Type B pancreatic cell (in vitro differentiated cells): ENCODE results near the gene PELI3. TPM values are rescaled to one million over a fixed set of nuclear protein-coding genes. Genes with fewer than 3 reads are reported as not detected.
A peak's percentile ranks its signal among the peaks of the same experiment; 100 is the strongest.

Experiments
- DNase-seq: peaks from one replicate; pipeline ENCODE4 v3.0.0; 2021; ENCODE audit warnings: mixed read lengths; ENCODE audit not compliant: unreplicated experiment; ENCODE audit errors: extremely low spot score
- H3K27ac Mint-ChIP-seq: 2 replicates; pipeline ENCODE4 v1.8.0; 2021; ENCODE audit warnings: mild to moderate bottlenecking, mixed read lengths
- H3K27me3 Mint-ChIP-seq: 2 replicates; pipeline ENCODE4 v1.8.0; 2021; ENCODE audit warnings: mixed read lengths
- H3K36me3 Mint-ChIP-seq: 2 replicates; pipeline ENCODE4 v1.8.0; 2021; ENCODE audit warnings: mixed read lengths
- H3K4me1 Mint-ChIP-seq: one replicate; pipeline ENCODE4 v1.8.0; 2021; ENCODE audit warnings: mixed read lengths; ENCODE audit not compliant: unreplicated experiment
- H3K4me3 Mint-ChIP-seq: 2 replicates; pipeline ENCODE4 v1.8.0; 2021; ENCODE audit warnings: mild to moderate bottlenecking, mixed read lengths
- H3K9me3 Mint-ChIP-seq: 2 replicates; pipeline ENCODE4 v1.8.0; 2021; ENCODE audit warnings: mixed read lengths
- long read RNA-seq: library from polyadenylated mRNA; unstranded; transcript quantifications from one replicate; pipeline ENCODE4 v2.0.0, GENCODE V29; 2020
- total RNA-seq: library from RNA; stranded (reverse); gene quantifications from 2 replicates; pipeline ENCODE4 v1.2.1, GENCODE V29; 2021; ENCODE audit warnings: low replicate concordance
- TF ChIP-seq, protein P1 (sequence below): fragments of 200-600 bp; sonication (generic); conservative IDR thresholded peaks from 2 replicates; pipeline ENCODE4 v1.5.0; 2021; ENCODE audit warnings: antibody characterized with exemption, mild to moderate bottlenecking

PELI3 gene, protein sequence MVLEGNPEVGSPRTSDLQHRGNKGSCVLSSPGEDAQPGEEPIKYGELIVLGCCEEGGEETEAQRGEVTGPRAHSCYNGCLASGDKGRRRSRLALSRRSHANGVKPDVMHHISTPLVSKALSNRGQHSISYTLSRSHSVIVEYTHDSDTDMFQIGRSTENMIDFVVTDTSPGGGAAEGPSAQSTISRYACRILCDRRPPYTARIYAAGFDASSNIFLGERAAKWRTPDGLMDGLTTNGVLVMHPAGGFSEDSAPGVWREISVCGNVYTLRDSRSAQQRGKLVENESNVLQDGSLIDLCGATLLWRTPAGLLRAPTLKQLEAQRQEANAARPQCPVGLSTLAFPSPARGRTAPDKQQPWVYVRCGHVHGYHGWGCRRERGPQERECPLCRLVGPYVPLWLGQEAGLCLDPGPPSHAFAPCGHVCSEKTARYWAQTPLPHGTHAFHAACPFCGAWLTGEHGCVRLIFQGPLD
- total RNA-seq, result 17.9 and 25.0 TPM in 2 replicates
- long read RNA-seq, partial matches to known transcripts, result 0 of 2 reads
- long read RNA-seq, other reads (novel, unspliced or antisense), result 2 of 2 reads

DNA sequence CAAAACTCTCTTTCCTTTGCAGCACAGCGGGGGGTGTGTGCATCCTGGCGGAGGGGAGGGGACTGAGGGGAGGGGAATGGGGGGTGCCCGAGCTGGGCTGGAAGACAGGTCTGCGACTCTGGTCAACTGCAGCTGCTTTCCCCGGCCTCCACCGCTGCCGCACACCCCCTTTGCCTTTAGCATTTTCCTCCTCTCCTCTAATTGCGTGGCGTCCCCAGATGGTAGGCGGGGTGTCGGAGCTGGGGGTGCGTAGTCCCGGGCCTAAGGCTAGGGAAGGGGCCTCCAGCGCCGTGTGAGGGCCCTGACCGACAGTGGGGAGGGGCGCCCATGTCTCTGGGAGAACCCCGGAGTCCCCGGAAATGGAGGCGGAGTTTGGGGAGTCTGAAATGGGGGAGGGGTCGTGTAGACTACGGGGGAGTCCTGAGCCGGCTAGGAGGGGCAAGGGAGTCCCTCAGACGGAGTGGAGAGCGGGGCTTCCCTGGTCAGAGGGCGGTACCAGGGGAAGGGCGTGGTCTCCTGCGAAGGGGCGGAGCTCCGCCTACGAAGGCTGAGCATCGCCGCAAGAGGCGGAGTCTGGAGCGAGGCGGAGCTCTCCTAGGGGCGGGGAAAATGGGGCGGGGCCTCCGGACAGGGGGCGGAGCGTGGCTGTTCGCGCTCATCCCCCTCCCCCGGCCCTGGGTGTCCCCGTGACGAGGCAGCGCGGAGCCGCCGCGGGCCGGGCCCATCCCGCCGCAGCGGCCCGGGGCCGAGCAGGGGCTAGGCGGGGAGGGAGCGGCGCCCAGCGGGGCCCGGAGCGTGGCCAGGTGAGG is at the start of gene PELI3:
TSS of gene PELI3 (plus strand) at position 681 of the 809 bp plus-strand sequence. CDS start 1,224 bp downstream, outside the sequence.
- DNase-seq, result peak; percentile 94
- Mint-ChIP-seq H3K9me3 (no peaks in the 10 kb centered on the region), H3K36me3 (no peaks in the 10 kb centered on the region), H3K27ac (peak within 1 kb of the TSS; percentile 67), H3K4me1 (peaks cover 15% of the 10 kb centered on the region), H3K27me3 (peaks cover 3% of the 10 kb centered on the region), H3K4me3 (peak within 1 kb of the TSS; percentile 93)
- TF ChIP-seq, protein P1, sequence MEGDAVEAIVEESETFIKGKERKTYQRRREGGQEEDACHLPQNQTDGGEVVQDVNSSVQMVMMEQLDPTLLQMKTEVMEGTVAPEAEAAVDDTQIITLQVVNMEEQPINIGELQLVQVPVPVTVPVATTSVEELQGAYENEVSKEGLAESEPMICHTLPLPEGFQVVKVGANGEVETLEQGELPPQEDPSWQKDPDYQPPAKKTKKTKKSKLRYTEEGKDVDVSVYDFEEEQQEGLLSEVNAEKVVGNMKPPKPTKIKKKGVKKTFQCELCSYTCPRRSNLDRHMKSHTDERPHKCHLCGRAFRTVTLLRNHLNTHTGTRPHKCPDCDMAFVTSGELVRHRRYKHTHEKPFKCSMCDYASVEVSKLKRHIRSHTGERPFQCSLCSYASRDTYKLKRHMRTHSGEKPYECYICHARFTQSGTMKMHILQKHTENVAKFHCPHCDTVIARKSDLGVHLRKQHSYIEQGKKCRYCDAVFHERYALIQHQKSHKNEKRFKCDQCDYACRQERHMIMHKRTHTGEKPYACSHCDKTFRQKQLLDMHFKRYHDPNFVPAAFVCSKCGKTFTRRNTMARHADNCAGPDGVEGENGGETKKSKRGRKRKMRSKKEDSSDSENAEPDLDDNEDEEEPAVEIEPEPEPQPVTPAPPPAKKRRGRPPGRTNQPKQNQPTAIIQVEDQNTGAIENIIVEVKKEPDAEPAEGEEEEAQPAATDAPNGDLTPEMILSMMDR, result no peak

- no peak for DNase-seq
- Mint-ChIP-seq H3K27me3 (peaks cover 79% of the 10 kb centered on the region), H3K4me1 (peaks cover 5% of the 10 kb centered on the region), H3K9me3 (peaks cover 5% of the 10 kb centered on the region), H3K4me3 (no peak overlapping the region), H3K36me3 (no peaks in the 10 kb centered on the region), H3K27ac (no peak overlapping the region)
- TF ChIP-seq, protein P1, result no peak
Observed at GRCh38 chr11:66417000-66417399, 49.7 kb upstream of the PELI3 start.

DNA sequence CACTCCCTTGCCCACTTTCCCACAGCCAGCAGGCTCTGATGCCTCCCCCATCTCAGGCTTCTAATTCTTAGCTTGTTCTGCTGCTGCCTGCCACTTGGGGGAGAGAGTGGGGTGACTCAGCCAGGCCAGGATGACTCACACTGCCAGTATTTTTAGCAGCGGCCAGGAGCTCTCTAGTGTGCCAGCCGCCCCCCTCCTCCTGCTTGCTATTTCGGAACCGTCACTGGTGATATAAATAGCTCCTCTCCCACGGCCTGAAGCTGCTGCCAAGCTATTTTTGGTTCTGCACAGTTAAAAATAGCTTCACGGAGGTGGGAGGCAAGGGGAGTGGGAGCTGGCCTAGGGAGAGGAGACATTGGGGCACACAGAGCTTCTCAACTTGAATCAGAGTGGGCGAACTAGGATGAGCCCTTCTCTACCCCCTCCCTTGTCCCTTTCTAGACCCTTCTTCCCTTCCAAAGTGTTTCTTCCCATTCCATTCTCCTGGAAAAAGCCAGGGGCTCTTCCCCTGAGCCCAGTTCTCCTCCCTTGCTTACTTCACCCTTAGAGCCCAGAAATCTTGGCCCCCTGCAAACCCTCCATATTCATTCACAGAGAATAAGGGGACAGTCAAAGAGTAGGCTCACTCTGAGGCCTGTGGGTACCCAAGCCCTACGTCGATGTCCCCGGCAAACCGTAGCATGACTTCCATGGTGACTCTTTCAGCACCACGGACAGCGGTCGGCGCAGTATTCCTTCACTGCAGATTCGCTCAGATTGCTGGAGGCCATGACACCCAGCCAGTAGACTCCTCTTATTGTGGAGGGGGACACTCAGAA is 48.3 kb upstream of the PELI3 start:
- Mint-ChIP-seq H3K9me3 (peaks cover 5% of the 10 kb centered on the region), H3K4me1 (peaks cover 5% of the 10 kb centered on the region), H3K4me3 (peak overlapping the region; percentile 54), H3K27me3 (peaks cover 80% of the 10 kb centered on the region), H3K36me3 (no peaks in the 10 kb centered on the region), H3K27ac (no peak overlapping the region)
- TF ChIP-seq, protein P1, result no peak
- DNase-seq, result peak; percentile 80

DNA sequence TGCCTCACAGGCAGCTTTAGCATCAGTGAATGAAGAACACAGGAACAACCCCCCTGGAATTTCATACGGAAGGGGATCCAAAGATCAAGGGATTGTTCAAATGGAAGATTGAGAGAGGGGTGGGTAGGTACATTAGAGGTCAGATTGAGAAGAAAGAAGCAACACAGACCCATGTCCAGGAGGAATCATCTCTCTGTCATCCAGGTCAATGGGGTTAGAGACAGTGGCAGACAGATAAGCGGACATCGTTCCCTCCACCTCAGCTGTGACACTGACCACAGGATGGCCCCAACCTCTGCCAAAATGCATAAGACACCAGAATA is 47.8 kb upstream of the PELI3 start:
- Mint-ChIP-seq H3K4me1 (peaks cover 5% of the 10 kb centered on the region), H3K27me3 (peaks cover 77% of the 10 kb centered on the region), H3K27ac (no peak overlapping the region), H3K4me3 (peak overlapping the region; percentile 54), H3K9me3 (peaks cover 5% of the 10 kb centered on the region), H3K36me3 (no peaks in the 10 kb centered on the region)
- DNase-seq, result no peak
- TF ChIP-seq, protein P1, result no peak

GRCh38 chr11:66419825-66420224 is 46.9 kb upstream of the PELI3 start:
- peaks cover 73% of the 10 kb centered on the region for H3K27me3 Mint-ChIP-seq
- H3K4me1 Mint-ChIP-seq, result peaks cover 5% of the 10 kb centered on the region
- no peak for DNase-seq
- H3K36me3 Mint-ChIP-seq, result no peaks in the 10 kb centered on the region
- TF ChIP-seq, protein P1, result no peak
- H3K4me3 Mint-ChIP-seq, result no peak overlapping the region
- H3K9me3 Mint-ChIP-seq, result peaks cover 5% of the 10 kb centered on the region
- H3K27ac Mint-ChIP-seq, result no peak overlapping the region
